Measurements from ENCODE around the gene C13orf46. TPM values are rescaled to one million over a fixed set of nuclear protein-coding genes. Genes with fewer than 3 reads are reported as not detected.
A peak's percentile ranks its signal among the peaks of the same experiment; 100 is the strongest.

The C13orf46 gene
- total RNA-seq, 3 donors from 2014 or later = 0.16 to 0.73 (median 0.66) TPM

- H3K4me3 ChIP-seq = no peak overlapping the region
- H3K36me3 ChIP-seq = no peaks in the 10 kb centered on the region
- no peaks in the 10 kb centered on the region for H3K4me1 ChIP-seq
- intact Hi-C loops (cut with DNase I; ENCODE audit: low total_unique reads) = no loop called here
- H3K9me3 ChIP-seq = no peaks in the 10 kb centered on the region
- DNase-seq (ENCODE audit: low spot score in 2 of 2) = no peak
- no peaks in the 10 kb centered on the region for H3K27me3 ChIP-seq
- H3K27ac ChIP-seq = no peak overlapping the region
- TF ChIP-seq, protein P1, sequence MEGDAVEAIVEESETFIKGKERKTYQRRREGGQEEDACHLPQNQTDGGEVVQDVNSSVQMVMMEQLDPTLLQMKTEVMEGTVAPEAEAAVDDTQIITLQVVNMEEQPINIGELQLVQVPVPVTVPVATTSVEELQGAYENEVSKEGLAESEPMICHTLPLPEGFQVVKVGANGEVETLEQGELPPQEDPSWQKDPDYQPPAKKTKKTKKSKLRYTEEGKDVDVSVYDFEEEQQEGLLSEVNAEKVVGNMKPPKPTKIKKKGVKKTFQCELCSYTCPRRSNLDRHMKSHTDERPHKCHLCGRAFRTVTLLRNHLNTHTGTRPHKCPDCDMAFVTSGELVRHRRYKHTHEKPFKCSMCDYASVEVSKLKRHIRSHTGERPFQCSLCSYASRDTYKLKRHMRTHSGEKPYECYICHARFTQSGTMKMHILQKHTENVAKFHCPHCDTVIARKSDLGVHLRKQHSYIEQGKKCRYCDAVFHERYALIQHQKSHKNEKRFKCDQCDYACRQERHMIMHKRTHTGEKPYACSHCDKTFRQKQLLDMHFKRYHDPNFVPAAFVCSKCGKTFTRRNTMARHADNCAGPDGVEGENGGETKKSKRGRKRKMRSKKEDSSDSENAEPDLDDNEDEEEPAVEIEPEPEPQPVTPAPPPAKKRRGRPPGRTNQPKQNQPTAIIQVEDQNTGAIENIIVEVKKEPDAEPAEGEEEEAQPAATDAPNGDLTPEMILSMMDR (IDR thresholded peaks at IDR 0.05) = no peak
- no peak for TF ChIP-seq POLR2A (IDR thresholded peaks at IDR 0.05)
- TF ChIP-seq POLR2AphosphoS5 (IDR thresholded peaks at IDR 0.05) = no peak
Measured at GRCh38 chr13:114009590-114010400, 35.9 kb upstream of the C13orf46 start.

DNA sequence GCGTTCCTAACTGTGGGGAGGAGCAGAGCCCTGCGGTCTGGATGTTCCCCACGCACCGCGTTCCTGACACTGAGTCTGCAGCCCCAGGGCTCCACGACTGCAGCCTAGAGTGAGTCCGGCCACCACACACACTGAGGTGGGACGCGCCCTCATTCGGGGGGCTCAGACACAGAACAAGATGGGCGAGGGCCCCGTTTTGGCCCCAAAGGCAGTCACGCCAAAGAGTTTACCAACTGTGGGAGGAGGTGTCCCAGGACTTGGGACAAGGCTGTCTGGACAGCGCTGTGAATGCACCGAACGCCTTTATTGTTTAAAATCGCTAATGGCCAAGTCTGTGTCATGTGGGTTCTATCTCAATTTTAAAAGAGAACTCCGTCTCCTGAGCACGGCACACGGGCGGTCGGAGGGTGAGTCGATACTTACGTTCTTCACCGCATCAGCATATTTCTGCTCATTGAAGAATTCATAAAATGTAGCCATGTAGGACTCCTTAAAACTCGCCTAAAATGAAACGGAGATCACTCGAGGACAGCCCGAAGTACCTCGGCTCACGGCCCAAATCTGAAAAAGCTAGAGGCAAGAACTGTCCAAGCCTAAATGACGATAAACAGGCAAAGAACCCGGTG, 35.2 kb upstream of the C13orf46 start:
- Histone ChIP-seq H3K27me3 (no peaks in the 10 kb centered on the region), H3K27ac (no peak overlapping the region), H3K4me1 (no peaks in the 10 kb centered on the region), H3K4me3 (no peak overlapping the region), H3K36me3 (no peaks in the 10 kb centered on the region), H3K9me3 (no peaks in the 10 kb centered on the region)
- TF ChIP-seq POLR2A (IDR thresholded peaks at IDR 0.05) = no peak
- TF ChIP-seq, protein P1 (IDR thresholded peaks at IDR 0.05) = no peak
- no peak for TF ChIP-seq POLR2AphosphoS5 (IDR thresholded peaks at IDR 0.05)
- DNase-seq (ENCODE audit: low spot score in 2 of 2) = no peak
- intact Hi-C loops (cut with DNase I; ENCODE audit: low total_unique reads) = no loop called here

DNA sequence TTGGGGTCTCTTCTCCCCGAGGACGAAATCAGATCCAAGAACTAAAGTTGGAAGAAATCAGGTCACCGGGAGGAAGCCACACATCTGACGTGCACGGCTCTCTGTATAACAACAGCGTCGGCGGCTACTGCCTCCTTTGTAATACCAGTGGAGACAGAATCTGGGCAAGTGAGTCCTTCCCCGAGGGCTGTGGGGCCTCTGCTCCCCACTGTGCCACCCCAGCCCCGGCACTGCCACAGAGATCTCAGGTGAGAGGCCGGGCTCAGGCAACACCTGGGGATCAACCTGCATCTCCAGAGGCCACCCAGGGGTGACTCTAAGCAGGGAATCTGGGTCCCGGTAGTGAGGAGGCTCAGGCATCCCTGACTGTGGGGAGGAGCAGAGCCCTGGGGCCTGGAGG, 33.7 kb upstream of the C13orf46 start:
- Histone ChIP-seq H3K36me3 (no peaks in the 10 kb centered on the region), H3K4me3 (peak overlapping the region in 2 of 3 donors; percentile 15), H3K9me3 (no peaks in the 10 kb centered on the region), H3K27ac (no peak overlapping the region), H3K4me1 (no peaks in the 10 kb centered on the region), H3K27me3 (no peaks in the 10 kb centered on the region)
- intact Hi-C loops (cut with DNase I; ENCODE audit: low total_unique reads) = no loop called here
- no peak for DNase-seq (ENCODE audit: low spot score in 2 of 2)
- TF ChIP-seq, protein P1 (IDR thresholded peaks at IDR 0.05) = no peak
- TF ChIP-seq POLR2AphosphoS5 (IDR thresholded peaks at IDR 0.05) (no peak), POLR2A (IDR thresholded peaks at IDR 0.05) (no peak)

DNA sequence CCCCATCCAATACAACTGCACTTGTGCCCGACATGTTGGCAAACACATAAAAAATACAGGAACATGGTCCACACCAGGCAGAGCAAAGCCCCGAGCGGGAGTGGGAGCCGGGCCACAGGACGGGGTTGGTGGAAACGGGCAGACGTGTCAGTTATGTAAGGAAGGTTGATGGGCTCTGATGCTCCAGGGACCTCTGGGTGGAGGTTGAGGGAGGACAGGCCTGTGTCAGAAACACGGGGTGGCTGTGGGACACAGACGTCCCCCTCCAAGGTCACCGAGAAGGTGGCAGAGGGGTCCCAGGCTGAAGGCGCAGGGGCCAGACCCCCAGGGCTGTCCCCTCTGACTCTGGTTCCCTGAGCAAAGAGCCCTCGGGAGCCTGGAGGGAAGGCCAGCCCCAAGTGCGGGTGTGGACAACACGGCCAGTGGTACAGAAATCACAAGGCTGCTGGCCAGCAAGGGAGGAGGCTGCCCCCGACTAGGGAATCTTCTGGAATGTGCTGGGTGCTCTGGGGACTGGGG, 31.4 kb upstream of the C13orf46 start:
- no peaks in the 10 kb centered on the region for H3K27me3 ChIP-seq
- DNase-seq (ENCODE audit: low spot score in 2 of 2) = no peak

More for the DNA sequence above, 31.4 kb upstream of the C13orf46 start:
- Histone ChIP-seq H3K4me1 (no peaks in the 10 kb centered on the region), H3K4me3 (no peak overlapping the region), H3K27ac (no peak overlapping the region), H3K36me3 (no peaks in the 10 kb centered on the region), H3K9me3 (no peaks in the 10 kb centered on the region)
- intact Hi-C loops (cut with DNase I; ENCODE audit: low total_unique reads) = no loop called here
- TF ChIP-seq, protein P1 (IDR thresholded peaks at IDR 0.05) = no peak
- no peak for TF ChIP-seq POLR2AphosphoS5 (IDR thresholded peaks at IDR 0.05)
- no peak for TF ChIP-seq POLR2A (IDR thresholded peaks at IDR 0.05)
